ENCODE measurements around the gene CPEB3. TPM values are rescaled to one million over a fixed set of nuclear protein-coding genes. Genes with fewer than 3 reads are reported as not detected.

Gene CPEB3
- total and polyA plus RNA-seq, 9 of the 15 experiments (the other 6 are each of a cell fraction or from before 2014, with no cell fraction given): 0.15 to 1.2 (median 0.51) TPM

DNA sequence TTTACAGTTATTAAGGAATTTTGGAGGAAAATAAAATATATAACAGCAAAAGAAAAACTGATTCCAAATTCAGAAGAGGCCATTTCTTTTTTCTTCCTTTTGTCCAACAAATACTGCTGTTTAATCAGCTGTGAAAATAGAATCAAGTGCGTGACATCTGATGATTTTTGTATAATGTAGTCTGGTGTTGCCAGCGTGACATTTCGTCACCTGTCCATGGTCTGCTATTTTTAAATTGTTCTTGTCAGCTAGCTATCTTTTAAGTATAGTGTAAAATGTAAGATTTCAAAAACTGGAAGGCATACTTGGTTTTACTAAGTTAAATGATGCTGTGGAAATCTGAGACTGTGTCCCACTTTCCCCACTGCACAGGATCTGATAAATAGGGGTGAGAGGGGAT lies 105.9 kb downstream of the CPEB3 start:
- FAIRE-seq (no peak), DNase-seq (ENCODE audit: extremely low read depth in 1 of 4, low spot score in 3 of 4) (no peak), ATAC-seq (no peak)
- H3K9me1 ChIP-seq (ENCODE audit: control insufficient read depth, insufficient read depth, low read length): no peaks in the 10 kb centered on the region
- no peaks in the 10 kb centered on the region for H4K20me1 ChIP-seq (replicated peaks; ENCODE audit: control insufficient read depth, insufficient read depth, low read length)
- no peaks in the 10 kb centered on the region for H3K79me2 ChIP-seq (ENCODE audit: control insufficient read depth, insufficient read depth, low read length)
- H3K4me2 ChIP-seq (ENCODE audit: insufficient read depth, low read length): no peak overlapping the region
- no TSS peak for BruUV-seq (replicated peaks)
- WGBS (ENCODE audit: insufficient coverage, low coverage, missing lambda C conversion rate): 85% methylated on average over 3 of the region's 3 CpGs
- ChIA-PET POLR2A (no interaction called here), CTCF (ENCODE audit: low intra/inter-chr PET ratio) (no interaction called here)
- H3K27ac ChIP-seq (ENCODE audit: extremely low read depth, low read depth, low read length): no peak overlapping the region
- H3K27me3 ChIP-seq (ENCODE audit: control insufficient read depth in 2 of 2, insufficient read depth in 2 of 2, low read length in 2 of 2): no peaks in the 10 kb centered on the region
- in situ Hi-C loops (cut with MboI): no loop called here
- no peaks in the 10 kb centered on the region; a peak in 1 of 5 replicates for H3K4me1 ChIP-seq (replicated peaks in 1 of 2; ENCODE audit: control insufficient read depth in 2 of 2, insufficient read depth in 2 of 2, low read length in 2 of 2)
- no peaks in the 10 kb centered on the region for H3K9me3 ChIP-seq (replicated peaks; ENCODE audit: control insufficient read depth, insufficient read depth, low read depth, low read length)
- H3K36me3 ChIP-seq (ENCODE audit: control insufficient read depth, insufficient read depth, low read length): no peaks in the 10 kb centered on the region; the same call in 2 of the 3 replicates
- H3K9ac ChIP-seq (ENCODE audit: insufficient read depth in 1 of 2, low read depth in 2 of 2, low read length in 2 of 2): no peak overlapping the region
- no peak overlapping the region for H2AFZ ChIP-seq (ENCODE audit: low read depth, low read length)
- intact Hi-C loops (cut with micrococcal nuclease): no loop called here
- no peak overlapping the region for H3K4me3 ChIP-seq
- TF ChIP-seq ZNF146 (CRISPR knock-in tag; IDR thresholded peaks at IDR 0.05; ENCODE audit: unreplicated experiment): no peak
- TF ChIP-seq, protein P1, sequence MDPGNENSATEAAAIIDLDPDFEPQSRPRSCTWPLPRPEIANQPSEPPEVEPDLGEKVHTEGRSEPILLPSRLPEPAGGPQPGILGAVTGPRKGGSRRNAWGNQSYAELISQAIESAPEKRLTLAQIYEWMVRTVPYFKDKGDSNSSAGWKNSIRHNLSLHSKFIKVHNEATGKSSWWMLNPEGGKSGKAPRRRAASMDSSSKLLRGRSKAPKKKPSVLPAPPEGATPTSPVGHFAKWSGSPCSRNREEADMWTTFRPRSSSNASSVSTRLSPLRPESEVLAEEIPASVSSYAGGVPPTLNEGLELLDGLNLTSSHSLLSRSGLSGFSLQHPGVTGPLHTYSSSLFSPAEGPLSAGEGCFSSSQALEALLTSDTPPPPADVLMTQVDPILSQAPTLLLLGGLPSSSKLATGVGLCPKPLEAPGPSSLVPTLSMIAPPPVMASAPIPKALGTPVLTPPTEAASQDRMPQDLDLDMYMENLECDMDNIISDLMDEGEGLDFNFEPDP (CRISPR knock-in tag; IDR thresholded peaks at IDR 0.05): no peak
- no peak for TF ChIP-seq HDAC3 (IDR thresholded peaks at IDR 0.05; ENCODE audit: borderline replicate concordance, partially characterized antibody)
- no peak for TF ChIP-seq NR3C1 (CRISPR knock-in tag; IDR thresholded peaks at IDR 0.05)

GRCh38 chr10:92183199-92183598 lies 107.7 kb downstream of the CPEB3 start:
- H3K27me3 ChIP-seq (ENCODE audit: control insufficient read depth in 2 of 2, insufficient read depth in 2 of 2, low read length in 2 of 2): no peaks in the 10 kb centered on the region
- no peak overlapping the region for H3K9ac ChIP-seq (ENCODE audit: insufficient read depth in 1 of 2, low read depth in 2 of 2, low read length in 2 of 2)
- H3K9me3 ChIP-seq (replicated peaks; ENCODE audit: control insufficient read depth, insufficient read depth, low read depth, low read length): no peaks in the 10 kb centered on the region
- H3K4me3 ChIP-seq: no peak overlapping the region
- DNase-seq (ENCODE audit: extremely low read depth in 1 of 4, low spot score in 3 of 4) (peak; percentile 3 to 20 (median 12)), ATAC-seq (no peak), FAIRE-seq (no peak)
- H3K4me2 ChIP-seq (ENCODE audit: insufficient read depth, low read length): no peak overlapping the region
- H2AFZ ChIP-seq (ENCODE audit: low read depth, low read length): no peak overlapping the region
- intact Hi-C loops (cut with micrococcal nuclease): no loop called here
- BruUV-seq (replicated peaks): no TSS peak
- H3K79me2 ChIP-seq (ENCODE audit: control insufficient read depth, insufficient read depth, low read length): no peaks in the 10 kb centered on the region
- H3K36me3 ChIP-seq (ENCODE audit: control insufficient read depth, insufficient read depth, low read length): no peaks in the 10 kb centered on the region; the same call in 2 of the 3 replicates
- H4K20me1 ChIP-seq (replicated peaks; ENCODE audit: control insufficient read depth, insufficient read depth, low read length): no peaks in the 10 kb centered on the region
- ChIA-PET CTCF (ENCODE audit: low intra/inter-chr PET ratio) (no interaction called here), POLR2A (interaction anchor here (1.1 kb wide), 1 partner anchor 36 kb away, joined by 3 read pairs; no protein-coding TSS in a partner anchor)
- 13% methylated on average over 4 of the region's 4 CpGs for WGBS (ENCODE audit: insufficient coverage, low coverage, missing lambda C conversion rate)
- no peaks in the 10 kb centered on the region; a peak in 1 of 5 replicates for H3K4me1 ChIP-seq (replicated peaks in 1 of 2; ENCODE audit: control insufficient read depth in 2 of 2, insufficient read depth in 2 of 2, low read length in 2 of 2)
- no peak overlapping the region for H3K27ac ChIP-seq (ENCODE audit: extremely low read depth, low read depth, low read length)
- in situ Hi-C loops (cut with MboI): no loop called here
- no peaks in the 10 kb centered on the region for H3K9me1 ChIP-seq (ENCODE audit: control insufficient read depth, insufficient read depth, low read length)
- TF ChIP-seq ZNF274 (IDR thresholded peaks at IDR 0.05; ENCODE audit: borderline replicate concordance, low read depth, low read length) (no peak), TCF3 (CRISPR knock-in tag; IDR thresholded peaks at IDR 0.05) (peak; percentile 47), ELF4 (CRISPR knock-in tag; IDR thresholded peaks at IDR 0.05) (no peak), ZNF282 (CRISPR knock-in tag; IDR thresholded peaks at IDR 0.05) (no peak)
- TF ChIP-seq, protein P2, sequence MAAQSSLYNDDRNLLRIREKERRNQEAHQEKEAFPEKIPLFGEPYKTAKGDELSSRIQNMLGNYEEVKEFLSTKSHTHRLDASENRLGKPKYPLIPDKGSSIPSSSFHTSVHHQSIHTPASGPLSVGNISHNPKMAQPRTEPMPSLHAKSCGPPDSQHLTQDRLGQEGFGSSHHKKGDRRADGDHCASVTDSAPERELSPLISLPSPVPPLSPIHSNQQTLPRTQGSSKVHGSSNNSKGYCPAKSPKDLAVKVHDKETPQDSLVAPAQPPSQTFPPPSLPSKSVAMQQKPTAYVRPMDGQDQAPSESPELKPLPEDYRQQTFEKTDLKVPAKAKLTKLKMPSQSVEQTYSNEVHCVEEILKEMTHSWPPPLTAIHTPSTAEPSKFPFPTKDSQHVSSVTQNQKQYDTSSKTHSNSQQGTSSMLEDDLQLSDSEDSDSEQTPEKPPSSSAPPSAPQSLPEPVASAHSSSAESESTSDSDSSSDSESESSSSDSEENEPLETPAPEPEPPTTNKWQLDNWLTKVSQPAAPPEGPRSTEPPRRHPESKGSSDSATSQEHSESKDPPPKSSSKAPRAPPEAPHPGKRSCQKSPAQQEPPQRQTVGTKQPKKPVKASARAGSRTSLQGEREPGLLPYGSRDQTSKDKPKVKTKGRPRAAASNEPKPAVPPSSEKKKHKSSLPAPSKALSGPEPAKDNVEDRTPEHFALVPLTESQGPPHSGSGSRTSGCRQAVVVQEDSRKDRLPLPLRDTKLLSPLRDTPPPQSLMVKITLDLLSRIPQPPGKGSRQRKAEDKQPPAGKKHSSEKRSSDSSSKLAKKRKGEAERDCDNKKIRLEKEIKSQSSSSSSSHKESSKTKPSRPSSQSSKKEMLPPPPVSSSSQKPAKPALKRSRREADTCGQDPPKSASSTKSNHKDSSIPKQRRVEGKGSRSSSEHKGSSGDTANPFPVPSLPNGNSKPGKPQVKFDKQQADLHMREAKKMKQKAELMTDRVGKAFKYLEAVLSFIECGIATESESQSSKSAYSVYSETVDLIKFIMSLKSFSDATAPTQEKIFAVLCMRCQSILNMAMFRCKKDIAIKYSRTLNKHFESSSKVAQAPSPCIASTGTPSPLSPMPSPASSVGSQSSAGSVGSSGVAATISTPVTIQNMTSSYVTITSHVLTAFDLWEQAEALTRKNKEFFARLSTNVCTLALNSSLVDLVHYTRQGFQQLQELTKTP (IDR thresholded peaks at IDR 0.05; ENCODE audit: low read depth in 1 of 2, partially characterized antibody in 2 of 2): no peak

Measured in K562 (cell line).